8988T (cell line): ENCODE measurements around the gene AOC2.
"Not testable (repeated sequence)": the region's sequence is repeated elsewhere in the genome, so short reads cannot be mapped to it uniquely, and the experiment has no call there.

Experiments used
- DNase-seq: peaks from one replicate; pipeline ENCODE4 v3.0.0; 2011

AOC2 gene

DNA sequence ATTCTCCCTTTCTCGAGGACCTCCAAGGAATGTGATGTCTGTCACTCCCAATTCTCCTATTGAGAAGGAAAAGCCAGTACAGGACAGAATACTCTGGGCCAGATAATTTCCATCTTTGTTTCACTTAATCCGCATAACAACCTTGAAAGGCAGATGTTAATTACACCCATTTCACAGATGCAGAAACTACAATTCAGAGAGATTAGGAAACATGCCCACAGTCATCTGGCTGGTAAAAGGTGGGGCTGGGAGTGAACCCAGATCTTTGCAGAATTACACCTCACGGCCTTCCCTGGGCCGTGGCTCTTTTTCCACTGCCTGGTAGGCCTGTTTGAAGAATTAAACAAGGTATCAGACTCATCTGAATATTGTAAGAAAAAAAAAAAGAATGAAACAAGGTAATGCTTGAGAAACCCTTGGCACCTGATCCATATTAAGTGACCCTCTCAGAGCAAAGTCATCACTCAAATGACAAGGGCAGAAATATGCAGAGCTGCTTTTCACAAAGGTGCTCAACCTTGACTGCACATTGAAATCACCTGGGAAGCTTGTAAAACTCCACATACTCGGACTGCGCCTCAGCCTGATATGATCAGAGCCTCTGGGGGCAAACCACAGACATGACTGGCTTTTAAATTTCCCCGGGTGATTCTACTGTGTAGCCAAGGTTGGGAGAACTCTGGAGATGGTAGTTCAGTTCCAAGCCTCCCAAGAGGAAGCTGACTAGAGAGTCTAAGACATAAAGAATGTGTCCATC, 39.6 kb downstream of the AOC2 start:
- no peak for DNase-seq

- DNase-seq = not testable (repeated sequence)
Observed at GRCh38 chr17:42885806-42886205, 41.4 kb downstream of the AOC2 start.

- no peak for DNase-seq
Observed at GRCh38 chr17:42886283-42887176, 42.1 kb downstream of the AOC2 start.

DNA sequence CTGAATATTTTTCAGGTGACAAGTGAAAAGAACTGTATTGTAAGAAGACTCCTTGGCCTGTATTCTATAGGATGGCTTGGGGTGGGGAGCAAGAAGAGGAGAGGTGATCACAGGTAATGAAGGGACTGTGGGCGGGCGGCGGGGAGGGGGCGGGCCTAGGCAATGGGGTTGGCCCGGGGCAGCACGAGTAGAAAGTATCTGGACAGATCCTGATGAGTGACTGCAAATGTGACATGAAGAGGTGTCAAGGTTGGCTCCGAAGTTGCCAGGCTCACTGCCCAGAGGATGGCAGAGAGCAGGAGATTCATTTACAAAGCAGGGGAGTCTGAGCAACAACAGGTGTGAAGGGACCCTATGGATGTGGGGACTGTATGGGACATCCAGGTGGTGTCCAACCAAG, 45.4 kb downstream of the AOC2 start:
- DNase-seq = no peak

DNA sequence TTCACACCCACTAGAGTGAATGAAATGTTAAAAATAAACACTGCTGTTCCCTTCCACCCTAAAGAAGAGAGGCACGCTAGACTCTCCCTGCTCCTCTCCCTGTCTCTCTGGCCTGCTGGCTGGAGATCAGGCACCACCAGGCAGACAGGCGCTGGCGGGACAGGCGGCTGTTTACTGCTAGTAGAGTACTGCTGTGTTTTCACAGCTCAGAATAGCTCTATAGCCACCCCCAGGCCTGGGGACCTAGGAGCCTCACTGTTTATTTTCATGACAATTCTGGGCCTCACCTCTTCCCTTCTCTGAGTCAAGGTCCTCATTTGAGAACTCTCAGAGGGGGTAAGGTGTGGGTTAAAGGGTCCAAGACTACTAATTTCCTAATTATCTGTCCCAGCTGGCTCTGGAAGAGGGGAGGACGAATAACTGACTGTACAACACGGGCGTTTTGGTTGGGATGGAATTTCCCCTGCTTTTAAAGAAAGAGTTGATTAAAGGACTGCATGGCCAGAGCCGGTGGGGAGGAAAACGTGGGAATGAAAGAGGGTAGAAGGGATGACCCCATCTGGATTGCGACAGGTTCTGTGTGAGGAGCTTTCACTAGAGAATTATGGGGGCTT, 47.3 kb downstream of the AOC2 start:
- DNase-seq = no peak

DNA sequence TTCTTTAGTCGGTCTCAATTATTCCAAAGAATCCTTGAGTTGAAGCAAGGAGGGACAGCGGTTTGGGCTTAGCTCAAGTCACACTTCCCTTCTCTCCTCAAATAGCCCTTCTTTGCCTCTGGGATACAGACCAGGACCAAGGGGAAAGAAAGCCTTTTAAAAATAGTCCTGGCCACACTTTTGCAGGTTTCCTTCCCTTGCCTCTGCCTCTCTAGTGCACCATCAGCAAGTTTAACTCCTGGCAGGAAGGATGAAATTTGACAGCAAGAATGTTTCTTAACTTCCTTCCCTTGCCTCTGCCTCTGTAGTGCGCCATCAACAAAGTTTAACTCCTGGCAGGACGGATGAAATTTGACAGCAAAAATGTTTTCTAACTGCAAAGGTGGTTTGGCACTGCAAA, 49.0 kb downstream of the AOC2 start:
- DNase-seq = no peak

GRCh38 chr17:42894283-42895184, 50.2 kb downstream of the AOC2 start:
- no peak for DNase-seq

- peak; percentile 29 for DNase-seq
Observed at GRCh38 chr17:42895185-42895555, 50.8 kb downstream of the AOC2 start.

DNA sequence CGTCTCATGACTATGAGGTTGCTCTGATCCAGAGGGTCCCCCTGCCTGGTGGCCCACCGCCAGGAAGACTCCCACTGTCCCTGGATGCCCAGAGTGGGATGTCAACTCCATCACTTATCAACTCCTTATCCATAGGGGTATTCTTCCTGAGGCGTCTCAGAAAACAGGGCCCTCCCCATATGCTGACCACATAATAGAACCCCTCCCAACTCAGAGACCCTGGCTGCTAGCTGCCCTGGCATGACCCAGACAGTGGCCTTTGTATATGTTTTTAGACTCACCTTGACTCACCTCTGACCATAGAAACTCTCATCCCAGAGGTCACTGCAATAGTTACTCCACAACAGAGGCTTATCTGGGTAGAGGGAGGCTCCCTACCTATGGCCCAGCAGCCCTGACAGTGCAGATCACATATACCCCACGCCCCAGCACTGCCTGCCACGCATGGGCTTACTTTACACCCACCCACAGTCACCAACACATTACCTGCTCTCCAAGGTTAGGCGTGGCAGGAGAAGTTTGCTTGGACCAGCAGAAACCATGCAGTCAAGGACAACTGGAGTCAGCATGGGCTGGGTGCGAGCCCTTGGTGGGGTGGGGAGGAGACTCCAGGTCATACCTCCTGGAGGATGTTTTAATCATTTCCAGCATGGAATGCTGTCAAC, 53.9 kb downstream of the AOC2 start:
- no peak for DNase-seq

GRCh38 chr17:42899981-42900380, 55.6 kb downstream of the AOC2 start:
- not testable (repeated sequence) for DNase-seq
